WTC11 (cell line): ENCODE measurements around the gene IFFO2. TPM values are rescaled to one million over a fixed set of nuclear protein-coding genes. Genes with fewer than 3 reads are reported as not detected.

Source experiments
- ATAC-seq: fragments of 200-7000 bp; cut with Tn5 transposase; 2 replicates; pipeline ENCODE4 v1.10.0; 2021; ENCODE audit warnings: mild to moderate bottlenecking, moderate library complexity
- CTCF ChIA-PET: fragments of 300-600 bp; sonication (Branson Sonifier 250); formaldehyde crosslinking; loops from one replicate; lab custom pipeline; 2021; ENCODE audit warnings: antibody characterized with exemption; lab: Charles Lee
- POLR2A ChIA-PET: fragments of 350-600 bp; sonication (Branson Sonifier 250); formaldehyde crosslinking; loops from one replicate; lab custom pipeline; 2021; ENCODE audit warnings: antibody characterized with exemption; lab: Charles Lee
- DNase-seq: peaks from one replicate; pipeline ENCODE4 v3.0.0; 2021; ENCODE audit warnings: low spot score
- H3K27ac Mint-ChIP-seq: 2 replicates; pipeline ENCODE4 v1.8.0; 2021; ENCODE audit warnings: mixed read lengths
- H3K27me3 Mint-ChIP-seq: 2 replicates; pipeline ENCODE4 v1.8.0; 2021; ENCODE audit warnings: low read depth, mild to moderate bottlenecking, moderate library complexity, mixed read lengths
- H3K36me3 Mint-ChIP-seq: 2 replicates; pipeline ENCODE4 v1.8.0; 2021; ENCODE audit warnings: mixed read lengths
- H3K4me1 Mint-ChIP-seq: 2 replicates; pipeline ENCODE4 v1.8.0; 2022; ENCODE audit warnings: mixed read lengths
- H3K4me3 Mint-ChIP-seq: 2 replicates; pipeline ENCODE4 v1.8.0; 2021; ENCODE audit warnings: mild to moderate bottlenecking, moderate library complexity, mixed read lengths
- H3K9me3 Mint-ChIP-seq: 2 replicates; pipeline ENCODE4 v1.8.0; 2021; ENCODE audit warnings: mixed read lengths
- ELF4 ChIP-seq: sonication (generic); formaldehyde crosslinking; IDR thresholded peaks from 2 replicates; pipeline ENCODE4 v1.8.1; 2022; ENCODE audit warnings: low read depth, mild to moderate bottlenecking, moderate library complexity, missing genetic modification reagents
- EMX1 ChIP-seq: fragments of 250-450 bp; sonication (Bioruptor Pico); IDR thresholded peaks from 2 replicates; pipeline ENCODE4 v1.8.0; 2021; ENCODE audit warnings: mild to moderate bottlenecking
- ETV6 ChIP-seq: sonication (generic); formaldehyde crosslinking; IDR thresholded peaks from 2 replicates; pipeline ENCODE4 v1.8.1; 2022; ENCODE audit warnings: mild to moderate bottlenecking, missing genetic modification reagents
- FOXJ3 ChIP-seq: sonication (generic); formaldehyde crosslinking; IDR thresholded peaks from 2 replicates; pipeline ENCODE4 v1.9.0; 2021; ENCODE audit warnings: missing genetic modification reagents, mild to moderate bottlenecking, borderline replicate concordance
- GABPB1 ChIP-seq: sonication (generic); formaldehyde crosslinking; IDR thresholded peaks from 2 replicates; pipeline ENCODE4 v1.8.1; 2023; ENCODE audit warnings: mild to moderate bottlenecking, missing genetic modification reagents
- IRF2 ChIP-seq: sonication (generic); formaldehyde crosslinking; IDR thresholded peaks from 2 replicates; pipeline ENCODE4 v1.8.0; 2022; ENCODE audit warnings: low read depth, missing genetic modification reagents, borderline replicate concordance
- JUN ChIP-seq: sonication (generic); formaldehyde crosslinking; IDR thresholded peaks from 2 replicates; pipeline ENCODE4 v1.8.0; 2023; ENCODE audit warnings: mild to moderate bottlenecking, missing genetic modification reagents
- KAT7 ChIP-seq: sonication (generic); formaldehyde crosslinking; IDR thresholded peaks from 2 replicates; pipeline ENCODE4 v1.8.1; 2023; ENCODE audit warnings: missing genetic modification reagents, mild to moderate bottlenecking, borderline replicate concordance
- OVOL2 ChIP-seq: fragments of 250-450 bp; sonication (Bioruptor Pico); IDR thresholded peaks from 2 replicates; pipeline ENCODE4 v1.9.0; 2021; ENCODE audit warnings: mild to moderate bottlenecking, borderline replicate concordance
- RELA ChIP-seq: sonication (generic); formaldehyde crosslinking; IDR thresholded peaks from 2 replicates; pipeline ENCODE4 v1.8.1; 2022; ENCODE audit warnings: missing genetic modification reagents, mild to moderate bottlenecking, borderline replicate concordance
- ZBTB21 ChIP-seq: sonication (generic); formaldehyde crosslinking; IDR thresholded peaks from 2 replicates; pipeline ENCODE4 v1.8.1; 2023; ENCODE audit warnings: mild to moderate bottlenecking, missing genetic modification reagents, borderline replicate concordance
- ZNF671 ChIP-seq: fragments of 250-450 bp; sonication (Bioruptor Pico); IDR thresholded peaks from 2 replicates; pipeline ENCODE4 v1.8.0; 2021; ENCODE audit warnings: mild to moderate bottlenecking
- total RNA-seq: library from RNA; stranded (reverse); gene quantifications from 3 replicates; pipeline ENCODE4 v1.2.3, GENCODE V29; 2021
- TF ChIP-seq, protein P1 (sequence below): sonication (generic); formaldehyde crosslinking; conservative IDR thresholded peaks from 2 replicates; pipeline ENCODE4 v1.8.1; 2022; ENCODE audit warnings: mild to moderate bottlenecking, missing genetic modification reagents
- TF ChIP-seq, protein P2 (sequence below): fragments of 250-450 bp; sonication (Bioruptor Pico); IDR thresholded peaks from 2 replicates; pipeline ENCODE4 v1.9.0; 2021; ENCODE audit warnings: mild to moderate bottlenecking
- TF ChIP-seq, protein P3 (sequence below): sonication (generic); formaldehyde crosslinking; IDR thresholded peaks from 2 replicates; pipeline ENCODE4 v1.8.1; 2022; ENCODE audit warnings: low read depth, missing genetic modification reagents, borderline replicate concordance
- TF ChIP-seq, protein P4 (sequence below): sonication (generic); formaldehyde crosslinking; IDR thresholded peaks from 2 replicates; pipeline ENCODE4 v1.8.1; 2023; ENCODE audit warnings: mild to moderate bottlenecking, moderate library complexity, missing genetic modification reagents
- TF ChIP-seq, protein P5 (sequence below): sonication (generic); formaldehyde crosslinking; IDR thresholded peaks from 2 replicates; pipeline ENCODE4 v1.8.1; 2023; ENCODE audit warnings: mild to moderate bottlenecking, missing genetic modification reagents, borderline replicate concordance

Gene IFFO2
- total RNA-seq, 1 experiment from 2014 or later = 8.1 TPM

DNA sequence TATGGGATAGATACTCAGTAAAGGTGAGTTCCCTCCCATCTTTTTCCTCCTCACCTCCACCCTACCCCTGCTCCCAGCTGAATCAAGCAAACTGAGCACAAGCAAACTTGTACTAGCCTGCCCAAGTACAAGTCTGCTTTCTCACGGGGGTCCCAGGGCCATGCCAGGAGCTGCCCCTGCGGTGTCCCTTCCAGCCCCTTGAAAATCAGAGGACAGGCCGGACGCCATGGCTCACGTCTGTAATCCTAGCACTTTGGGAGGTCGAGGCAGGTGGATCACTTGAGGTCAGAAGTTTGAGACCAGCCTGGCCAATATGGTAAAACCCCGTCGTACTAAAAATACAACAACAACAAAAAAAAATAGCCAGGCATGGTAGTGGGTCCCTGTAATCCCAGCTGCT, 17.5 kb upstream of the IFFO2 start:
- peaks cover 4% of the 10 kb centered on the region; the same call in 1 of the 2 replicates for H3K27me3 Mint-ChIP-seq
- no peaks in the 10 kb centered on the region for H3K9me3 Mint-ChIP-seq
- CTCF ChIA-PET = interaction anchor here (1.4 to 1.7 kb wide), 2 partner anchors 38 to 61 kb away, joined by 4 read pairs; no protein-coding TSS in a partner anchor
- no peaks in the 10 kb centered on the region for H3K36me3 Mint-ChIP-seq
- DNase-seq = no peak
- no peaks in the 10 kb centered on the region for H3K4me1 Mint-ChIP-seq
- POLR2A ChIA-PET = no interaction called here
- no peak overlapping the region for H3K27ac Mint-ChIP-seq
- no peak for ATAC-seq
- H3K4me3 Mint-ChIP-seq = no peak overlapping the region
- TF ChIP-seq RELA (CRISPR knock-in tag) = no peak
- TF ChIP-seq IRF2 (CRISPR knock-in tag) = no peak
- TF ChIP-seq, protein P1, sequence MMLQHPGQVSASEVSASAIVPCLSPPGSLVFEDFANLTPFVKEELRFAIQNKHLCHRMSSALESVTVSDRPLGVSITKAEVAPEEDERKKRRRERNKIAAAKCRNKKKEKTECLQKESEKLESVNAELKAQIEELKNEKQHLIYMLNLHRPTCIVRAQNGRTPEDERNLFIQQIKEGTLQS (CRISPR knock-in tag) = no peak
- TF ChIP-seq EMX1 (CRISPR knock-in tag) = no peak
- no peak for TF ChIP-seq FOXJ3 (CRISPR knock-in tag)
- TF ChIP-seq ETV6 (CRISPR knock-in tag) = no peak
- TF ChIP-seq, protein P2, sequence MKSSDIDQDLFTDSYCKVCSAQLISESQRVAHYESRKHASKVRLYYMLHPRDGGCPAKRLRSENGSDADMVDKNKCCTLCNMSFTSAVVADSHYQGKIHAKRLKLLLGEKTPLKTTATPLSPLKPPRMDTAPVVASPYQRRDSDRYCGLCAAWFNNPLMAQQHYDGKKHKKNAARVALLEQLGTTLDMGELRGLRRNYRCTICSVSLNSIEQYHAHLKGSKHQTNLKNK (CRISPR knock-in tag) = no peak
- no peak for TF ChIP-seq GABPB1
- TF ChIP-seq OVOL2 (CRISPR knock-in tag) = no peak
- no peak for TF ChIP-seq JUN (CRISPR knock-in tag)

DNA sequence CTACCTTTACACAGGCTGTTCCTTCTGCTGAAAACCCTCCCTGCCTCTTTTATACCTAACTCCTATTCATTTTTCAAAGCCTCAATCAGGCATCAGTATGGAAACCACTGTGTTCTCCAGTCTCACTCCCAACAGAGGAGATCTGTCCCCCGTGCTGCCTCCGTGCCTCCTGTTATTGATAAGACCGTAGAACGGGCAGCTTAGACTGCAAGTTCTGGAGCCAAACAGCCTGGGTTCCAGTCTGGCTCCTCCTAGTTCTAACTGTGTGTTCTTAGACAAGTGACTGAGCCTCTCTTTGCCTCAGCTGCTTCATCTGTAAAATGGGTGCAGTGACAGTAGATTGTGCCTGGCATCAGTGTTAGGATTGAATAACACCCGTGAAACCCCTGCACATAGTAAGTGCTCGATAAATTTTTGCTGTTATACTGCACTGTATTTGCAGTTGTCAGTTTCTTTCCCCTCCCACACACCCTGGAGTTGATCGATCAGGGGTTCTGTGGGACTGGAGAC, 17.0 kb upstream of the IFFO2 start:
- H3K27ac Mint-ChIP-seq = no peak overlapping the region
- peaks cover 2% of the 10 kb centered on the region; the same call in 1 of the 2 replicates for H3K27me3 Mint-ChIP-seq
- ChIA-PET POLR2A (no interaction called here), CTCF (interaction anchor here (0.6 to 1.5 kb wide), 4 partner anchors 38 to 417 kb away, joined by 3 to 9 read pairs (median 5); no protein-coding TSS in a partner anchor)
- ATAC-seq (no peak), DNase-seq (no peak)
- no peaks in the 10 kb centered on the region for H3K4me1 Mint-ChIP-seq
- H3K4me3 Mint-ChIP-seq = no peak overlapping the region
- TF ChIP-seq, protein P3, sequence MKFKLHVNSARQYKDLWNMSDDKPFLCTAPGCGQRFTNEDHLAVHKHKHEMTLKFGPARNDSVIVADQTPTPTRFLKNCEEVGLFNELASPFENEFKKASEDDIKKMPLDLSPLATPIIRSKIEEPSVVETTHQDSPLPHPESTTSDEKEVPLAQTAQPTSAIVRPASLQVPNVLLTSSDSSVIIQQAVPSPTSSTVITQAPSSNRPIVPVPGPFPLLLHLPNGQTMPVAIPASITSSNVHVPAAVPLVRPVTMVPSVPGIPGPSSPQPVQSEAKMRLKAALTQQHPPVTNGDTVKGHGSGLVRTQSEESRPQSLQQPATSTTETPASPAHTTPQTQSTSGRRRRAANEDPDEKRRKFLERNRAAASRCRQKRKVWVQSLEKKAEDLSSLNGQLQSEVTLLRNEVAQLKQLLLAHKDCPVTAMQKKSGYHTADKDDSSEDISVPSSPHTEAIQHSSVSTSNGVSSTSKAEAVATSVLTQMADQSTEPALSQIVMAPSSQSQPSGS (CRISPR knock-in tag) = no peak
- TF ChIP-seq GABPB1 (no peak), ELF4 (CRISPR knock-in tag) (no peak), ZNF671 (CRISPR knock-in tag) (no peak), KAT7 (CRISPR knock-in tag) (no peak), ZBTB21 (no peak)
- TF ChIP-seq, protein P4, sequence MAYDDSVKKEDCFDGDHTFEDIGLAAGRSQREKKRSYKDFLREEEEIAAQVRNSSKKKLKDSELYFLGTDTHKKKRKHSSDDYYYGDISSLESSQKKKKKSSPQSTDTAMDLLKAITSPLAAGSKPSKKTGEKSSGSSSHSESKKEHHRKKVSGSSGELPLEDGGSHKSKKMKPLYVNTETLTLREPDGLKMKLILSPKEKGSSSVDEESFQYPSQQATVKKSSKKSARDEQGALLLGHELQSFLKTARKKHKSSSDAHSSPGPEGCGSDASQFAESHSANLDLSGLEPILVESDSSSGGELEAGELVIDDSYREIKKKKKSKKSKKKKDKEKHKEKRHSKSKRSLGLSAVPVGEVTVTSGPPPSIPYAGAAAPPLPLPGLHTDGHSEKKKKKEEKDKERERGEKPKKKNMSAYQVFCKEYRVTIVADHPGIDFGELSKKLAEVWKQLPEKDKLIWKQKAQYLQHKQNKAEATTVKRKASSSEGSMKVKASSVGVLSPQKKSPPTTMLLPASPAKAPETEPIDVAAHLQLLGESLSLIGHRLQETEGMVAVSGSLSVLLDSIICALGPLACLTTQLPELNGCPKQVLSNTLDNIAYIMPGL (CRISPR knock-in tag) = no peak
- TF ChIP-seq, protein P5, sequence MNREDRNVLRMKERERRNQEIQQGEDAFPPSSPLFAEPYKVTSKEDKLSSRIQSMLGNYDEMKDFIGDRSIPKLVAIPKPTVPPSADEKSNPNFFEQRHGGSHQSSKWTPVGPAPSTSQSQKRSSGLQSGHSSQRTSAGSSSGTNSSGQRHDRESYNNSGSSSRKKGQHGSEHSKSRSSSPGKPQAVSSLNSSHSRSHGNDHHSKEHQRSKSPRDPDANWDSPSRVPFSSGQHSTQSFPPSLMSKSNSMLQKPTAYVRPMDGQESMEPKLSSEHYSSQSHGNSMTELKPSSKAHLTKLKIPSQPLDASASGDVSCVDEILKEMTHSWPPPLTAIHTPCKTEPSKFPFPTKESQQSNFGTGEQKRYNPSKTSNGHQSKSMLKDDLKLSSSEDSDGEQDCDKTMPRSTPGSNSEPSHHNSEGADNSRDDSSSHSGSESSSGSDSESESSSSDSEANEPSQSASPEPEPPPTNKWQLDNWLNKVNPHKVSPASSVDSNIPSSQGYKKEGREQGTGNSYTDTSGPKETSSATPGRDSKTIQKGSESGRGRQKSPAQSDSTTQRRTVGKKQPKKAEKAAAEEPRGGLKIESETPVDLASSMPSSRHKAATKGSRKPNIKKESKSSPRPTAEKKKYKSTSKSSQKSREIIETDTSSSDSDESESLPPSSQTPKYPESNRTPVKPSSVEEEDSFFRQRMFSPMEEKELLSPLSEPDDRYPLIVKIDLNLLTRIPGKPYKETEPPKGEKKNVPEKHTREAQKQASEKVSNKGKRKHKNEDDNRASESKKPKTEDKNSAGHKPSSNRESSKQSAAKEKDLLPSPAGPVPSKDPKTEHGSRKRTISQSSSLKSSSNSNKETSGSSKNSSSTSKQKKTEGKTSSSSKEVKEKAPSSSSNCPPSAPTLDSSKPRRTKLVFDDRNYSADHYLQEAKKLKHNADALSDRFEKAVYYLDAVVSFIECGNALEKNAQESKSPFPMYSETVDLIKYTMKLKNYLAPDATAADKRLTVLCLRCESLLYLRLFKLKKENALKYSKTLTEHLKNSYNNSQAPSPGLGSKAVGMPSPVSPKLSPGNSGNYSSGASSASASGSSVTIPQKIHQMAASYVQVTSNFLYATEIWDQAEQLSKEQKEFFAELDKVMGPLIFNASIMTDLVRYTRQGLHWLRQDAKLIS (CRISPR knock-in tag) = no peak
- H3K9me3 Mint-ChIP-seq = no peaks in the 10 kb centered on the region
- no peaks in the 10 kb centered on the region for H3K36me3 Mint-ChIP-seq
